Pancreas (tissue), 10 donors: Measurements from ENCODE around the gene MMP15. TPM values are rescaled to one million over a fixed set of nuclear protein-coding genes. Genes with fewer than 3 reads are reported as not detected.
"Not testable (repeated sequence)": the region's sequence is repeated elsewhere in the genome, so short reads cannot be mapped to it uniquely, and the experiment has no call there.

Experiments used
- ATAC-seq, 4 donors: fragments of 200-7000 bp; cut with Tn5 transposase; one replicate each; pipeline versions ENCODE4 v1.8.0 to v1.9.1; 2020; ENCODE audit warnings: mild to moderate bottlenecking in 4 of 4, moderate library complexity in 4 of 4
- DNase-seq, 6 donors: peaks; one replicate each; pipeline ENCODE4 v3.0.0-alpha.2; 2020
- FAIRE-seq: peaks from 2 replicates; lab custom pipeline; 2012; peaks lifted over from hg19 to GRCh38; lab: Jason Lieb, UNC
- H3K27ac ChIP-seq, 4 donors: fragments of 200-600 bp; sonication (generic); 1 replicate in 3 of 4; 2 replicates in 1 of 4; pipeline versions ENCODE4 v1.5.0 to v1.8.0; 2020
- H3K27me3 ChIP-seq, 4 donors: fragments of 200-600 bp; one replicate each; pipeline ENCODE4 v1.8.0; 2021
- H3K36me3 ChIP-seq, 3 donors: fragments of 200-600 bp; sonication (generic) in 1 of 3; one replicate each; pipeline versions ENCODE4 v1.5.0 to v1.8.0; 2020 to 2021
- H3K4me1 ChIP-seq, 3 donors: fragments of 200-600 bp; one replicate each; pipeline ENCODE4 v1.8.0; 2021
- H3K4me3 ChIP-seq, 4 donors: fragments of 200-600 bp; sonication (generic) in 2 of 4; one replicate each; pipeline versions ENCODE4 v1.5.0 to v1.8.0; 2020 to 2021
- H3K9me3 ChIP-seq, 4 donors: fragments of 200-600 bp; one replicate each; pipeline ENCODE4 v1.8.0; 2021
- CTCF ChIP-seq, 4 donors: fragments of 200-600 bp; sonication (generic) in 3 of 4; IDR thresholded peaks; one replicate each; pipeline versions ENCODE4 v1.5.0 to v1.8.0; 2021; ENCODE audit warnings: antibody characterized with exemption in 4 of 4
- WGBS, 2 donors: extraction: QIAGEN DNeasy Blood & Tissue Kit; methylation state at CpG; one replicate each; pipeline ENCODE4 v1.1.7; 2013; 5-methylcytosine and 5-hydroxymethylcytosine counted together
- intact Hi-C, 3 donors: fragments of 100-400 bp; cut with DNase I; formaldehyde crosslinking; loops; one replicate each; pipeline versions ENCODE4 v1.11.1 to v1.14.2; 2022
- polyA plus RNA-seq, 2 donors: library from polyadenylated mRNA; stranded (reverse); fragments of 200-250 nt; gene quantifications; one replicate each; pipeline ENCODE4 v1.2.3, GENCODE V29; 2013
- total RNA-seq, 6 donors: library from RNA; stranded (reverse); fragmentation: NEBNext Ultra II Directional in 4 of 6; extraction: Animal tissue kit (Norgen Biotek cat#: 25700) in 4 of 6; gene quantifications; one replicate each; pipeline versions ENCODE4 v1.2.1 to v1.2.4, GENCODE V29; 2021 to 2023
- donor health status: healthy with polysubstance abuse.
- donor health status: DM: no; HTN: no; CAD: no; lungs with moderate emphysema.
- donor health status: DM: no; HTN: no; CAD: no.
- donor health status: control.
- donor health status: control.
- donor health status: Bipolar disorder and iron deficiency.
- donor health status: DM: yes; HTN: yes; CAD: no.
- donor health status: DM: no; HTN: no; CAD: no.
- donor health status: DM: no; HTN: no; CAD: no.
- donor health status: DM: yes; HTN: yes; CAD: no.

MMP15 gene
- total and polyA plus RNA-seq, 8 donors: 11.2 to 30.2 (median 21.0) TPM

- no peak for TF ChIP-seq CTCF (IDR thresholded peaks at IDR 0.05)
- FAIRE-seq: no peak
- Histone ChIP-seq H3K4me3 (no peak overlapping the region), H3K27ac (no peak overlapping the region), H3K27me3 (no peaks in the 10 kb centered on the region), H3K4me1 (no peaks in the 10 kb centered on the region), H3K36me3 (no peaks in the 10 kb centered on the region), H3K9me3 (no peaks in the 10 kb centered on the region)
- 83 to 90% methylated on average over 21 of the region's 21 CpGs for WGBS, 2 donors
- intact Hi-C loops: no loop called here
- no peak for DNase-seq
- ATAC-seq: no peak
Measured at GRCh38 chr16:58085584-58086251, 60.2 kb downstream of the MMP15 start.

DNA sequence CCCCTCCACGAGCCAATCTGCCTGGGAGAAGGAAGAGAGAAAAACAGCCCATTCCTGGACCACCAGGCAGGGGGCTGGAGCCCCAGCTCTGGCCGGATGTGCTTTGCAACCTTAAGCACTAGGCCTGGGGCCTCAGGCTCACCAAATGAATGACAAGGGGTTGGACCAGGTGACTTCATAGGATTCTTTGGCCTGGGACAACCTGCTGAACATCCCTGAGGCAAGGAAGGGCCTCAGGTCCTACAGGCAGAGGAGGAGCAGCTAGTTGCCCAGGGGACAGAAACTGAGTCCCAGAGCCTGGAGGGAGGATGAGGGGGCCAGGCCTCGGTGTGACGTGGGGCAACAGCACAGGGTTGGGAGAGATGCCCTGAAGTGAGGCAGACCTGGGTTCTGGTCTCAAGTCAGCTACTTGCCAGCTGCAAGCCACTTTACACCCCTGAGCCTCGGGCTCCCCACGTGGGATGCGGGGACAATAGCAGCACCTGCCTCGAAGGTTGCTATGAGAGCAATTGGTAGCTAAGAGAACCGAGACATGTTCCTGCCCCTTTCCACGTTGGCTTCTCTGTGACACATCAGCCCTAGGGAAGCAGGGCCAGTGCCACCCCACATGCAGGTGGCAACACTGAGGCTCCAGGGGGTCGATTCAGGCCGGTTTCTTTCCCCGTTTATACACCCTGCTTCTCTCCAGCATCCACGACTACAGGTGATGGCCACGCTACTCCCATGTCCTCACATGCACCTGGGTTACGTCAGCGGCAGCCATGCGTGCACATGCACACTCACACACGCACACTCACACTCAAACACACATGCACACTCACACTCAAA, 61.0 kb downstream of the MMP15 start:
- intact Hi-C loops: no loop called here
- H3K4me3 ChIP-seq: no peak overlapping the region
- peak in 1 of 4 donors; percentile 41 for ATAC-seq
- DNase-seq: no peak
- H3K9me3 ChIP-seq: no peaks in the 10 kb centered on the region
- WGBS, 2 donors: 80 to 84% methylated on average over 19 of the region's 19 CpGs
- no peak for TF ChIP-seq CTCF (IDR thresholded peaks at IDR 0.05)
- no peaks in the 10 kb centered on the region for H3K36me3 ChIP-seq
- FAIRE-seq: no peak
- no peaks in the 10 kb centered on the region for H3K27me3 ChIP-seq
- H3K27ac ChIP-seq: no peak overlapping the region
- no peaks in the 10 kb centered on the region for H3K4me1 ChIP-seq

GRCh38 chr16:58087209-58087913, 61.8 kb downstream of the MMP15 start:
- DNase-seq (no peak), ATAC-seq (no peak), FAIRE-seq (no peak)
- TF ChIP-seq CTCF (IDR thresholded peaks at IDR 0.05): no peak
- 75 to 88% methylated on average over 23 of the region's 23 CpGs for WGBS, 2 donors
- Histone ChIP-seq H3K4me1 (no peaks in the 10 kb centered on the region), H3K27me3 (no peaks in the 10 kb centered on the region), H3K4me3 (no peak overlapping the region), H3K36me3 (no peaks in the 10 kb centered on the region), H3K9me3 (no peaks in the 10 kb centered on the region), H3K27ac (no peak overlapping the region)
- intact Hi-C loops: no loop called here

DNA sequence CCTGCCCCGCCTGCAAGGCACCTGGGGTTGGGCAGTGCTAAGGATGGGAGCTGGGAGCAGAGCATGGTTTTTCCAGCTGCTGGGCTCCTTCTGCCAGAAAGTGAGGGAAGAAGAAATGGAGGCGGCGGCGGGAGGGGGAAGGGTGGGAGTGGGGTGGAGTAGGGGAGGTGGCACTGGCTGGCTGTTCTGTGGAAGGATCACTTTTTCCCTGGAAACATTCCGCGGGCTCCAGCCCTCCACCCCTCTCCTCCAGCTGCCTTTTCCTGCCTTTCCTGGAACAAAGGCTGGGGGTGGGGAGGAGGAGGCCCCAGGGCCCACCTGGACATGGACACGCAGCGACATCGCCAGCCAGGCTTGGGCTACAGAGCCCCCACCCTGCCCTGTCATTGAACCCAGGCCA, 62.5 kb downstream of the MMP15 start:
- DNase-seq: peak in 1 of 6 donors; percentile 31
- no peaks in the 10 kb centered on the region for H3K36me3 ChIP-seq
- intact Hi-C loops: no loop called here
- no peak for TF ChIP-seq CTCF (IDR thresholded peaks at IDR 0.05)
- FAIRE-seq: no peak
- H3K4me1 ChIP-seq: no peaks in the 10 kb centered on the region
- H3K9me3 ChIP-seq: no peaks in the 10 kb centered on the region
- peak in 1 of 4 donors; percentile 50 for ATAC-seq
- H3K27me3 ChIP-seq: no peaks in the 10 kb centered on the region
- H3K27ac ChIP-seq: no peak overlapping the region
- H3K4me3 ChIP-seq: no peak overlapping the region
- WGBS, 2 donors: 38 to 39% methylated on average over 6 to 9 of the region's 9 CpGs

GRCh38 chr16:58090396-58090795, 64.8 kb downstream of the MMP15 start:
- H3K27ac ChIP-seq, H3K9me3 ChIP-seq, FAIRE-seq, ATAC-seq, H3K4me1 ChIP-seq, intact Hi-C loops, H3K4me3 ChIP-seq, H3K27me3 ChIP-seq, H3K36me3 ChIP-seq: not testable (repeated sequence)
- 97 to 100% methylated on average over 3 of the region's 3 CpGs for WGBS, 2 donors
- DNase-seq: peak in 1 of 6 donors; percentile 2
